ENCODE results near the gene ABCC11.

Gene ABCC11

DNA sequence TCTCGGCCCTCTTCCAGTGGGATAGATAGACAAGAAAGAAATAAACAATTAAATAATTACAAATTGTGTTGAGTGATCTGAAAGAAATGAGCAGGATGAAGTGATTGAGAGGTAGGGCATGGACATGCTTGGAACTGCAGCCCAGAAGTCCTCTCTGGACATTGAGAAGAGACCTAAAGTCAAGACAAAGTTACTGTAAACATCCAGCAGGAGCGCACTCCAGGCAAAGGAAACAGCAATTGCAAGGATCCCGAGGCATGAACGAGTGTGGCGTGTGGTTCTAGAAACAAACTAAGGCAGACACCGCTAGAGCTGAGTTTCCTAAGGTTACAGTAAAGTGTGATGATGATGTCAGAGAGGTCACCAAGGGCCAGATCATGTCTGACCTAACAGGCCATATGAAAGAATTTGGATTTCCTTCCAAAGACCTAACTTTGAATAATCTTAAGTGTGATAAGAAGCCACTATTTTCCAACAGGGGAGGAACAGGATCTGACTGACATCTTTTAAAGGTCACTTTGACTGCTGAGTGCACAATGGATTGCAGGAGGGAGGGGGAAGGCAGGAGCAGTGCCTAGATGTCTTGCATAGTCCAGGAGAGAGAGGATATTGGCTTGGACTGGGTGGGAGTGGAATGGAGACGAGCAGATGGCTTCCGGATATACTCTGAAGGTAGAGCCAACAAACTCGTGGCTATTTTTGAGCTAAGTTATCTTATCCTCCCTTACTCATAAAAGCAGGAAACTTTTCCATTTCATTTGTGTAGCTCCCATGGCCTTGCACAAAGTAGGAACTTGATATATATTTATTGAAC lies 110.6 kb downstream of the ABCC11 start:
- H3K9me3 ChIP-seq: no peaks in the 10 kb centered on the region
- no peak overlapping the region for H3K27ac ChIP-seq
- peaks cover 0 to 5% of the 10 kb centered on the region in 2 donors for H3K27me3 ChIP-seq
- H3K36me3 ChIP-seq: no peaks in the 10 kb centered on the region
- H3K4me3 ChIP-seq: no peak overlapping the region
- no peak for TF ChIP-seq CTCF (IDR thresholded peaks at IDR 0.05)
- no peak for DNase-seq
- intact Hi-C loops (cut with DNase I; ENCODE audit: low total_unique reads): no loop called here
- no peaks in the 10 kb centered on the region for H3K4me1 ChIP-seq

- no peak overlapping the region for H3K27ac ChIP-seq
- no peak for DNase-seq
- no peak overlapping the region for H3K4me3 ChIP-seq
- intact Hi-C loops (cut with DNase I; ENCODE audit: low total_unique reads): no loop called here
- TF ChIP-seq CTCF (IDR thresholded peaks at IDR 0.05): no peak
- H3K27me3 ChIP-seq: no peaks in the 10 kb centered on the region
- no peaks in the 10 kb centered on the region for H3K36me3 ChIP-seq
- no peaks in the 10 kb centered on the region for H3K4me1 ChIP-seq
- H3K9me3 ChIP-seq: no peaks in the 10 kb centered on the region
Measured at GRCh38 chr16:48133455-48134211, 113.7 kb downstream of the ABCC11 start.

DNA sequence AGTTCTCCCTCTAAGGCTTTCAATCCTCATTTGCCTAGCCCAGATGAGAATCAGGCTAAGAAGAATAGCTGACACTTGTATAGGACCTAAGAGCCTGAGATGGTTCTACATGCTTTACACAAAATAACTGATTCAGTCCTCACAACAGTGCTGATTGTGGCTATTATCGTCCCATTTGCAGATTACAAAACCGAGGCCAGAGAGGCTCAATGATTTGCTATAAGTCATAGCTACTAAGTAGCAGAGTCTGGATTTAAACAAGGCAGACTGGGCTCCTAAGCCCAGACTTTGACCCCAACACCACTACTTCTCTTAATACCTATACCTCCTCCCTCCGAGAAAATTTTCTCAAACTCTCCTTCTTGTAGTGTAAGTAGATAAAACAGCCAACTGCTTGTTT lies 114.6 kb downstream of the ABCC11 start:
- no peaks in the 10 kb centered on the region for H3K27me3 ChIP-seq
- intact Hi-C loops (cut with DNase I; ENCODE audit: low total_unique reads): no loop called here
- no peaks in the 10 kb centered on the region for H3K4me1 ChIP-seq
- no peak overlapping the region for H3K27ac ChIP-seq
- H3K9me3 ChIP-seq: no peaks in the 10 kb centered on the region
- DNase-seq: no peak
- H3K4me3 ChIP-seq: no peak overlapping the region
- no peak for TF ChIP-seq CTCF (IDR thresholded peaks at IDR 0.05)
- H3K36me3 ChIP-seq: no peaks in the 10 kb centered on the region

DNA sequence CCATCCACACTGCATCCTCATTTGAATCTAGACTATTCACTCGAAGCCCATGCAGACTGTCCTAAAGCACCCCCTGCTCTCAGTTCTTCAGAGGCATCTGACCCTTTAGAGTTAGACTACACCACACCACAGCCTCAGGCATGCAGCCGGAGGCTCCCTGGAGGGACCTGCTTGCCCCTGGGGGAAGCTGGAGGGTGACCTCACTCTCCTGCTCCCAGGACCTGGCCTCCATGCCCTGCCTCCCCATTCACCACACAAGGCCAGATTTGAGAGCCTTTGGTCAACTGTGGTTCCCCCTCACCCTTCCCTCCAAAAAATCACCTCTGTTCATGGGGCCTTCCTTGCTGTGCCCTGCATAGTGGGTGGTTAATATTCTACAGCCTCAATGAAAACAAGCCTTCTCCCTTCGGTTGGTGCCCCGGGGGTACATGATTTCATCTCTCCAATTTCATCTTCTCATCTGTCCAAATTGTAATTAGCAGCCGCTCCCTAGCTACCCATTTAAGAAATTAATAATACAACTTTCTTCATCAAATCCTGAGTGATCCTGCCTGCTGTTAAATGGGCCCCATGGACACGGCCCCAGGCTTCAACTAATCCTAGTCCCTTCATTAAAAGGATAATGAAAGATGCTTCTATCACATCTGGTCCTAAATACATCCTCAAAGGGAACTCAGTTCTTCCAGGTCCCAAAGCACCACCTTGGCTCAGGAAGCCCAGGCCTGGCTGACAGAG lies 116.0 kb downstream of the ABCC11 start:
- no peaks in the 10 kb centered on the region for H3K9me3 ChIP-seq
- intact Hi-C loops (cut with DNase I; ENCODE audit: low total_unique reads): no loop called here
- H3K36me3 ChIP-seq: no peaks in the 10 kb centered on the region
- H3K4me3 ChIP-seq: no peak overlapping the region
- no peak for TF ChIP-seq CTCF (IDR thresholded peaks at IDR 0.05)
- H3K27ac ChIP-seq: no peak overlapping the region
- no peak for DNase-seq
- no peaks in the 10 kb centered on the region for H3K4me1 ChIP-seq
- H3K27me3 ChIP-seq: no peaks in the 10 kb centered on the region

- no peak overlapping the region for H3K27ac ChIP-seq
- H3K4me3 ChIP-seq: no peak overlapping the region
- TF ChIP-seq CTCF (IDR thresholded peaks at IDR 0.05): no peak
- intact Hi-C loops (cut with DNase I; ENCODE audit: low total_unique reads): no loop called here
- H3K36me3 ChIP-seq: no peaks in the 10 kb centered on the region
- no peaks in the 10 kb centered on the region for H3K9me3 ChIP-seq
- no peaks in the 10 kb centered on the region for H3K27me3 ChIP-seq
- no peaks in the 10 kb centered on the region for H3K4me1 ChIP-seq
- DNase-seq: no peak
Measured at GRCh38 chr16:48129926-48130325, 117.4 kb downstream of the ABCC11 start.

Data from tibial artery (tissue), 4 donors.